ENCODE results near the gene MYO16. TPM values are rescaled to one million over a fixed set of nuclear protein-coding genes. Genes with fewer than 3 reads are reported as not detected.

Gene MYO16
- total and polyA plus RNA-seq, 12 donors, result 0.29 to 5.9 (median 1.4) TPM

DNA sequence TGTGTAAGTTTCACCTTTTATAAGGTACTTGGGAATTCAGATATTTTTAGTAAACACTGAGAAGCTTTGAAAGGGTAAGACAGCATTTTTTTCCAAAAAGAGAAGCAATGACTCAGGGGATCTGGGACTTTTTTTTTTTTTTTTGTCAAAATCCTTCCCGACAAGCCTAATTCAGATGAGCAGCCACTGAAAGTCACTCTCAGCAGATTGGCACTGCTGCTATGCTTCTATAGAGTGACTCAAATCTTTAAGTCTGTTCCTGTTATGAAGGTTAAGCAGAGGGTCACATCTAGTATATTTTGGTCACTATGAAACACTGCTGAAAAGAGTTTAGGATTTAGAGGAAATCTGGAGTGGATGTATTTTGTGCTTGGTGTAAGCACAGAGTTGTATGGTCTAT is 571.1 kb downstream of the MYO16 start:
- H3K27me3 ChIP-seq, result no peaks in the 10 kb centered on the region
- H3K4me3 ChIP-seq, result no peak overlapping the region
- TF ChIP-seq, protein P1, sequence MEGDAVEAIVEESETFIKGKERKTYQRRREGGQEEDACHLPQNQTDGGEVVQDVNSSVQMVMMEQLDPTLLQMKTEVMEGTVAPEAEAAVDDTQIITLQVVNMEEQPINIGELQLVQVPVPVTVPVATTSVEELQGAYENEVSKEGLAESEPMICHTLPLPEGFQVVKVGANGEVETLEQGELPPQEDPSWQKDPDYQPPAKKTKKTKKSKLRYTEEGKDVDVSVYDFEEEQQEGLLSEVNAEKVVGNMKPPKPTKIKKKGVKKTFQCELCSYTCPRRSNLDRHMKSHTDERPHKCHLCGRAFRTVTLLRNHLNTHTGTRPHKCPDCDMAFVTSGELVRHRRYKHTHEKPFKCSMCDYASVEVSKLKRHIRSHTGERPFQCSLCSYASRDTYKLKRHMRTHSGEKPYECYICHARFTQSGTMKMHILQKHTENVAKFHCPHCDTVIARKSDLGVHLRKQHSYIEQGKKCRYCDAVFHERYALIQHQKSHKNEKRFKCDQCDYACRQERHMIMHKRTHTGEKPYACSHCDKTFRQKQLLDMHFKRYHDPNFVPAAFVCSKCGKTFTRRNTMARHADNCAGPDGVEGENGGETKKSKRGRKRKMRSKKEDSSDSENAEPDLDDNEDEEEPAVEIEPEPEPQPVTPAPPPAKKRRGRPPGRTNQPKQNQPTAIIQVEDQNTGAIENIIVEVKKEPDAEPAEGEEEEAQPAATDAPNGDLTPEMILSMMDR (IDR thresholded peaks at IDR 0.05), result no peak
- H3K27ac ChIP-seq, result no peak overlapping the region
- ATAC-seq (no peak), DNase-seq (no peak)
- no peaks in the 10 kb centered on the region for H3K9me3 ChIP-seq
- H3K36me3 ChIP-seq, result no peaks in the 10 kb centered on the region
- intact Hi-C loops (cut with DNase I), result no loop called here
- whole genome bisulfite sequencing, 2 donors, result 62 to 70% methylated on average over 1 of the region's 1 CpG
- H3K4me1 ChIP-seq, result no peaks in the 10 kb centered on the region

DNA sequence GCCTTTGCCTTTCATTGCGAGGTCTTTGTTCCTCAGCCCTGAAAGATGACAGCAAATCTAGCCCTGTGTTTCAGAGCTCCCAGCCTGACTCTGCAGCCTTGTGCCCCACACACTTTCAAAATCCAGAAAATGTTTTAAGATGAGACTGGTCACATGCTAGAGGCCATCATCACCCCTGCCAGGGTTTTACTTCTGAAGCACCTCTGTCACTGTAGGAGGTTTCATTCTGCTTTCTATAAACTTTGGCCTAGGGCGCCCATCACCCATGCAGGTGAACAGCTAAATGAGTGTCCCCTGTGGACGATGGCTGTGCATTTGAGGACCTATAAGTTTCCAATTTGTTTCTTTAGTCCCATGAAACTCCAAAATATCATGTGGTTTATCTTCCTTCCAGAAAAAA is 574.2 kb downstream of the MYO16 start:
- TF ChIP-seq, protein P1 (IDR thresholded peaks at IDR 0.05), result no peak
- H3K9me3 ChIP-seq, result no peaks in the 10 kb centered on the region
- no peaks in the 10 kb centered on the region for H3K27me3 ChIP-seq
- no peaks in the 10 kb centered on the region for H3K4me1 ChIP-seq
- WGBS, 2 donors, result 86 to 90% methylated on average over 3 of the region's 3 CpGs
- DNase-seq (no peak), ATAC-seq (no peak)
- H3K4me3 ChIP-seq, result no peak overlapping the region
- intact Hi-C loops (cut with DNase I), result no loop called here
- H3K27ac ChIP-seq, result no peak overlapping the region
- H3K36me3 ChIP-seq, result no peaks in the 10 kb centered on the region

DNA sequence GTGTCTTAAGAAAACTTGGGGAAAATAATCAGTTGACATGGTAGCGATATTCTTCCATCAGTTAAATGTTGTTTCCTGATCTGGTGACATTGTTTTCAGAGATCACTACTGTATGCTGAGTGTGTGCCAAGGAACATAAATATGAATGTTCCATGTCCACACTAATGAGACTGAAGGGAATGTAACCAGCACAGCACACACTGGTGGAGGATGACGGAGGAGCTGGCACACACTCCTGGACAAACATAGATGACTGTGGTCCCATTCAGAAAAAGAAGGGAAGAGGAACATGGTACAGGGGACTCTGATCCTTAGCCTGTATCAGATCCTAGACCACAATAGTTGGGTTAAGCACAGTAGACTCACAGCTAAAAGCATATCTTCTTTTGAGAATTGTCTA is 574.8 kb downstream of the MYO16 start:
- 64 to 69% methylated on average over 2 of the region's 2 CpGs for WGBS, 2 donors
- ATAC-seq, result no peak
- H3K9me3 ChIP-seq, result no peaks in the 10 kb centered on the region

DNA sequence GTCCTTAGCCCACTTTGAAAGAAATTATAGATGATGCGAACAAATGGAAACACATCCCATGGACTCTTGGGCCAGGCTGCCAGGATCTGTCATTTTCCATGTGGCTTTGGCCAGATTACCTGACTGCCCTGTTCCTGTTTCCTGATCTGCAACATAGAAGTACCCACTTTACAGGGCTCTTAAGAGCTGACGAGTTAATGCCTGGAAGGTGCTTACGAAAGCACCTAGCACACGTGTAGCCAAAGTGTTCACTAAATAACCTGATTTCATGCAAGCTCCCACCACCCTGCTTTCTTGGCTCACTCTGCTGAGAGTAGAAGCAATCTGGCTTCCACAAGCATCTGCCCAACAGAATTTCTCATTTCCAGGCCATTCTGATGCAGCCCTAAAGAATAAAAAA is 575.2 kb downstream of the MYO16 start:
- no peaks in the 10 kb centered on the region for H3K4me1 ChIP-seq
- TF ChIP-seq, protein P1 (IDR thresholded peaks at IDR 0.05), result no peak
- no peaks in the 10 kb centered on the region for H3K9me3 ChIP-seq
- intact Hi-C loops (cut with DNase I), result no loop called here
- H3K4me3 ChIP-seq, result no peak overlapping the region
- H3K27me3 ChIP-seq, result no peaks in the 10 kb centered on the region
- WGBS, 2 donors, result 74 to 80% methylated on average over 4 of the region's 4 CpGs
- ATAC-seq, result no peak
- no peak overlapping the region for H3K27ac ChIP-seq
- DNase-seq, result no peak
- no peaks in the 10 kb centered on the region for H3K36me3 ChIP-seq

More for the DNA sequence above, 574.8 kb downstream of the MYO16 start:
- Histone ChIP-seq H3K27ac (no peak overlapping the region), H3K4me1 (no peaks in the 10 kb centered on the region), H3K36me3 (no peaks in the 10 kb centered on the region), H3K27me3 (no peaks in the 10 kb centered on the region), H3K4me3 (no peak overlapping the region)
- intact Hi-C loops (cut with DNase I), result no loop called here
- DNase-seq, result no peak
- TF ChIP-seq, protein P1 (IDR thresholded peaks at IDR 0.05), result no peak

DNA sequence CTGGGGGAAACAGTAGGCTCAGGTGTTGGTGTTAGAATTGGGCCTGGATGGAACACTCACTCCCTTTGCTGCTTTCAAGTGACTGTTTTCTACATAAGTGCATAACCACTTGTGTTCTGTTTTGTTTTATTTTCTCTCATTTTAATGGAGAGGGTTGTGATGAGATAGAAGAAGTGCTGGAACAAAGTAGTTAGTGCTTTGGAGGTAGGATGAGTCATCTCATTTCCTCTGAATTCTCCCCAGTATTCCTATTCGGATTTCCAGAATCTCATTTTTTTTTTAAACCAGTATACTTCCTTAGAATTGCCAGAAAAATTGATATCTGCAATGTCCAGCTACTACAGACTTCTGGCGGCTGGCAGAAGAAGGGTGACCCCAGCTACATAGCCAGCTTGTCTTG is 575.9 kb downstream of the MYO16 start:
- DNase-seq (no peak), ATAC-seq (no peak)
- 65 to 72% methylated on average over 2 of the region's 2 CpGs for WGBS, 2 donors
- H3K27me3 ChIP-seq, result no peaks in the 10 kb centered on the region
- no peaks in the 10 kb centered on the region for H3K36me3 ChIP-seq
- TF ChIP-seq, protein P1 (IDR thresholded peaks at IDR 0.05), result no peak
- no peaks in the 10 kb centered on the region for H3K4me1 ChIP-seq
- no peak overlapping the region for H3K27ac ChIP-seq
- no peak overlapping the region for H3K4me3 ChIP-seq
- H3K9me3 ChIP-seq, result no peaks in the 10 kb centered on the region
- intact Hi-C loops (cut with DNase I), result no loop called here
